Heart right ventricle (tissue), 16 donors: ENCODE results near the gene ZNF823. TPM values are rescaled to one million over a fixed set of nuclear protein-coding genes. Genes with fewer than 3 reads are reported as not detected.

Experiments used
- ATAC-seq, 8 donors: fragments of 200-7000 bp; cut with Tn5 transposase; one replicate each; pipeline ENCODE4 v1.9.1; 2020; ENCODE audit warnings: mild to moderate bottlenecking in 8 of 8, moderate library complexity in 8 of 8, moderate number of reproducible peaks in 1 of 8
- DNase-seq, 2 donors: peaks; one replicate each; pipeline ENCODE4 v3.0.0-alpha.2; 2020
- H3K27ac ChIP-seq, 10 donors: fragments of 200-600 bp; sonication (generic) in 2 of 10; one replicate each; pipeline versions ENCODE4 v1.5.0 to v1.8.0; 2020 to 2022; ENCODE audit warnings: mild to moderate bottlenecking in 3 of 10
- H3K27me3 ChIP-seq, 7 donors: fragments of 200-600 bp; one replicate each; pipeline ENCODE4 v1.8.0; 2021 to 2022; ENCODE audit warnings: mild to moderate bottlenecking in 2 of 7
- H3K36me3 ChIP-seq, 9 donors: fragments of 200-600 bp; sonication (generic) in 1 of 9; one replicate each; pipeline versions ENCODE4 v1.5.0 to v1.8.0; 2020 to 2022; ENCODE audit warnings: mild to moderate bottlenecking in 2 of 9
- H3K4me1 ChIP-seq, 9 donors: fragments of 200-600 bp; sonication (generic) in 1 of 9; one replicate each; pipeline versions ENCODE4 v1.5.0 to v1.8.0; 2020 to 2022; ENCODE audit warnings: mild to moderate bottlenecking in 4 of 9
- H3K4me3 ChIP-seq, 10 donors: fragments of 200-600 bp; sonication (generic) in 2 of 10; one replicate each; pipeline versions ENCODE4 v1.5.0 to v1.8.0; 2020 to 2022; ENCODE audit warnings: mild to moderate bottlenecking in 7 of 10, moderate library complexity in 2 of 10
- H3K9me3 ChIP-seq, 11 donors: fragments of 200-600 bp in 10 of 11; sonication (generic) in 2 of 11; one replicate each; pipeline versions ENCODE4 v1.5.0 to v1.8.0; 2013 to 2022; ENCODE audit warnings: mild to moderate bottlenecking in 2 of 11, control low read depth in 1 of 11, moderate library complexity in 1 of 11
- CTCF ChIP-seq, 9 donors: fragments of 200-600 bp; sonication (generic) in 2 of 9; IDR thresholded peaks; one replicate each; pipeline versions ENCODE4 v1.5.0 to v1.8.0; 2021 to 2022; ENCODE audit warnings: antibody characterized with exemption in 9 of 9, mild to moderate bottlenecking in 5 of 9, moderate library complexity in 1 of 9
- WGBS, 2 donors: extraction: QIAGEN DNeasy Blood & Tissue Kit; methylation state at CpG; one replicate each; pipeline ENCODE4 v1.1.7; 2013; ENCODE audit warnings: inconsistent platforms in 1 of 2; 5-methylcytosine and 5-hydroxymethylcytosine counted together
- intact Hi-C, 10 donors: fragments of 100-400 bp; cut with DNase I; formaldehyde crosslinking; loops; one replicate each; pipeline versions ENCODE4 v1.11.1 to v1.14.2; 2022
- long read RNA-seq, 3 donors: library from polyadenylated mRNA; unstranded; transcript quantifications; one replicate each; pipeline ENCODE4 v2.0.0, GENCODE V29; 2020 to 2021
- polyA plus RNA-seq, 2 donors: library from polyadenylated mRNA; stranded (reverse); fragments of 200-250 nt; gene quantifications; one replicate each; pipeline ENCODE4 v1.2.3, GENCODE V29; 2013
- total RNA-seq, 10 donors: library from RNA; stranded (reverse); fragmentation: NEBNext Ultra II Directional in 3 of 10; extraction: Animal tissue kit (Norgen Biotek cat#: 25700) in 3 of 10; gene quantifications; one replicate each; pipeline versions ENCODE4 v1.2.1 to v1.2.4, GENCODE V29; 2021 to 2023
- donor health status: Arrhythmogenic right ventricular cardiomyopathy.
- donor health status: ischemic (EF 13 %, LVEDD 7.1; RV severe dilation, severe dysfunction).
- donor health status: healthy with polysubstance abuse.
- donor health status: DM: no; HTN: yes; CAD: no.
- donor health status: DM: no; HTN: no; CAD: no.
- donor health status: ischemic (EF 25% LVEDD 6.9; RV normal size, moderate dysfunction).
- donor health status: ischemic (EF 25% LVEDD 5.7; RV mildly dilated, moderate dysfunction).
- donor health status: healthy.
- donor health status: DM: yes; HTN: yes; CAD: no.
- donor health status: Ischemic cardiomyopathy.
- donor health status: ischemic (EF 35%, LVEDD 5.7; RV mildly dilated, moderate dysfunction).
- donor health status: nonischemic (EF 11% LVEDD 7.7; RV severe dilation, severe dysfunction).
- donor health status: DM: yes; HTN: yes; CAD: no.
- donor health status: PGD.
- donor health status: ischemic (EF 29% LVEDD 5.4; RV normal size, mild dysfunction).
- donor health status: nonischemic (EF 23%, LVEDD 6.1; RV moderate dilation, normal function).

Gene ZNF823
- total RNA-seq, result 1 to 10 TPM; 2.2 to 5.7 (median 3.3) TPM
- 1 to 10 TPM; 2.0 to 5.5 TPM for polyA plus RNA-seq
- long read RNA-seq, donor 1, transcript ZNF823-201 (4 exons, 2,423 nt), result major isoform, 8 of 10 reads
- long read RNA-seq, donor 1, partial matches to known transcripts, result 0 of 10 reads
- long read RNA-seq, donor 1, other reads (novel, unspliced or antisense), result 1 of 10 reads
- long read RNA-seq, donor 2, transcript ZNF823-201 (4 exons, 2,423 nt), result major isoform, 6 of 7 reads
- long read RNA-seq, donor 2, partial matches to known transcripts, result 0 of 7 reads
- long read RNA-seq, donor 2, other reads (novel, unspliced or antisense), result 1 of 7 reads
- long read RNA-seq, donor 3, transcript ZNF823-201 (4 exons, 2,423 nt), result major isoform, 12 of 14 reads
- long read RNA-seq, donor 3, partial matches to known transcripts, result 0 of 14 reads
- long read RNA-seq, donor 3, other reads (novel, unspliced or antisense), result 2 of 14 reads

DNA sequence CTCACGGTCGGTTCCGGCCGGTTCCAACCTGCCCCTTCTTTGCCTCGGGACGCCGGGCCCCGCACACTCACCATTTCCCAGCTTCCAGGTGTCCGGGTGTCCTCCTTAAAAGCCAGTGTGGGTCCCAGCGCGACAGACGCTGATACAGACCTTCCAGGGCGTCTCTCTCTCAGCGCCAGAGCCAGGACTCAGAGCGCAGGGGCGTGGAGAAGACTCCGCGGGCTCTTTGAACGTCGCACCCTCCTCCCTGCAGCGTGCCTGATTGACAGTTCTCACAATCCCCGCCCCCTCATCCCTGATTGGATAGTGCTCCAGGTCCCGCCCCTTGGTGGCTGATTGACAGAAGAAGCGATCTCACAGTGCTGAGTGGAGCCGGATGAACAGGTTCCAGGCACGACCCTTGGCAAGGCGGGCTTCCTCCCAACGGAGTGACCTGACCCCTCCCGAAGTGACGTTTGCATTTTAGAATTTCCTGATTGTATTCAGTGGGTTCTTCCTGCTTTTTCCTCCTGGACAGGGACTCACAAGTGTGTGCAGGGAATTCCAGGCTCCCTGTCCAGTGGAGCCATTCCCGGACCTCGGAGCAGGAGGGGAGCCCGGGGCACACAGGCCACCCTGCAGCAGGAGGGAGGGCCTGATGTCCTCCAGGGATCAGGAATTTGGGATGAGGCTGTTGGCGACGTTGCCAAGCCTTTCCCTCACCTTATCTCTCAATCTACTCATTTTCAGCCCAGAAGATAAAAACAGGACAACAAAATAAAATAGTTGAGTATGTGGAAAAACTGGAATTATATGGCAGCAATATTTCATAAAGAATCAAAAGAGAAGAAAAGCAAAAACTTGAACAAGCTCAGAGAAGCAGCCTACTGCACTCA, at the start of gene ZNF823:
ZNF823 (minus strand) TSS at position 201 of the 875 bp plus-strand sequence; CDS start at position 74, 127 bp downstream.
- DNase-seq (peak; percentile 98 to 100), ATAC-seq (peak; percentile 98 to 100 (median 100))
- Histone ChIP-seq H3K27me3 (no peaks in the 10 kb centered on the region), H3K9me3 (no peaks in the 10 kb centered on the region), H3K4me3 (peak within 1 kb of the TSS; percentile 82 to 97 (median 92)), H3K36me3 (peaks cover 0 to 5% (median 0%) of the 10 kb centered on the region in 9 donors), H3K4me1 (peaks cover 0 to 31% (median 26%) of the 10 kb centered on the region in 9 donors), H3K27ac (peak within 1 kb of the TSS; percentile 78 to 97 (median 93))
- WGBS, 2 donors, result 0 to 1% methylated on average over 35 of the region's 35 CpGs
- intact Hi-C loops, result loop anchor here in 6 of 10 donors (1.0 to 5.0 kb wide), 5 partner anchors 27 to 142 kb away; partner anchors contain the start of genes ZNF441 (in 5 of the 6) and ZNF627 (in 1 of the 6)
- TF ChIP-seq CTCF (IDR thresholded peaks at IDR 0.05), result peak in 1 of 9 donors; percentile 3

GRCh38 chr19:11787536-11787935, 48.8 kb upstream of the ZNF823 start:
- H3K27me3 ChIP-seq, result no peaks in the 10 kb centered on the region
- H3K36me3 ChIP-seq, result peaks cover 0 to 21% (median 3%) of the 10 kb centered on the region in 9 donors
- intact Hi-C loops, result loop anchor here in 5 of 10 donors (1.0 to 10.0 kb wide), 4 partner anchors 8 to 115 kb away; no protein-coding TSS in a partner anchor
- ATAC-seq (no peak), DNase-seq (no peak)
- 78 to 79% methylated on average over 3 of the region's 3 CpGs for WGBS, 2 donors
- TF ChIP-seq CTCF (IDR thresholded peaks at IDR 0.05), result no peak
- H3K4me1 ChIP-seq, result no peaks in the 10 kb centered on the region
- H3K27ac ChIP-seq, result no peak overlapping the region
- H3K9me3 ChIP-seq, result peaks cover 0 to 89% (median 25%) of the 10 kb centered on the region in 11 donors
- no peak overlapping the region for H3K4me3 ChIP-seq

DNA sequence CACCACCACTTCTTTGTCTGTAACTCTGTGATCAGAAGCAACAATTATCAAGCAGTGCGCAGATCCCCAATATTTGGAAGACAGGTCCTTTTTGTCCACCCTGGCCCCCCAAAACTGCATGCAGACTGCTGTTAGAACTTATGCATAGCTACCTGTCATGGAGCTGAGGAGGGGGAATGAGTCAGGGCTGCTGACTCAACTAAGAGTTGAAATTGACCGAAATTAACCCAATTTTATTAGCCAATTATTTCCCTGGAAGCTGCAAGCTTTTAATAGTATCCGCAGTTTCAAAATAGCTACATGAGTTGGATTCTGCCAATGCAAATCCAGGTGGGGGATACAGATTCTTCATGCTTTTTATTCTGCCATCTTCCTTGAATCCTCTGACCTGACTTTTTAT, 45.6 kb upstream of the ZNF823 start:
- DNase-seq (no peak), ATAC-seq (no peak)
- Histone ChIP-seq H3K4me3 (no peak overlapping the region), H3K36me3 (peaks cover 10 to 53% (median 33%) of the 10 kb centered on the region in 9 donors), H3K4me1 (no peaks in the 10 kb centered on the region), H3K27me3 (no peaks in the 10 kb centered on the region), H3K9me3 (peaks cover 0 to 100% (median 53%) of the 10 kb centered on the region in 11 donors), H3K27ac (no peak overlapping the region)
- no peak for TF ChIP-seq CTCF (IDR thresholded peaks at IDR 0.05)
- WGBS, 2 donors, result 97 to 98% methylated on average over 3 of the region's 3 CpGs
- intact Hi-C loops, result loop anchor here in 4 of 10 donors (2.0 to 10.0 kb wide), 4 partner anchors 82 to 112 kb away; no protein-coding TSS in a partner anchor

- intact Hi-C loops, result loop anchor here in 4 of 10 donors (2.0 to 10.0 kb wide), 4 partner anchors 81 to 111 kb away; no protein-coding TSS in a partner anchor
- H3K27ac ChIP-seq, result no peak overlapping the region
- DNase-seq, result no peak
- peaks cover 0 to 100% (median 53%) of the 10 kb centered on the region in 11 donors for H3K9me3 ChIP-seq
- 97 to 98% methylated on average over 1 of the region's 1 CpG for WGBS, 2 donors
- no peaks in the 10 kb centered on the region for H3K27me3 ChIP-seq
- H3K4me1 ChIP-seq, result no peaks in the 10 kb centered on the region
- H3K36me3 ChIP-seq, result peaks cover 11 to 59% (median 39%) of the 10 kb centered on the region in 9 donors
- ATAC-seq, result no peak
- no peak for TF ChIP-seq CTCF (IDR thresholded peaks at IDR 0.05)
- no peak overlapping the region for H3K4me3 ChIP-seq
Observed at GRCh38 chr19:11783767-11784166, 45.0 kb upstream of the ZNF823 start.
